Endothelial cell of umbilical vein (primary cell): ENCODE results near the gene TOX4.

Experiments
- CTCF ChIP-seq, 2 donors: IDR thresholded peaks; 1 replicate in 1 of 2; 2 replicates in 1 of 2; pipeline ENCODE4 v1.5.1; 2011; ENCODE audit warnings: low read length in 2 of 2, mild to moderate bottlenecking in 2 of 2, moderate library complexity in 2 of 2, control low read depth in 1 of 2, inconsistent platforms in 1 of 2, low read depth in 1 of 2; ENCODE audit not compliant: insufficient read depth in 1 of 2; ENCODE audit errors: extremely low read depth in 1 of 2
- EZH2 ChIP-seq: IDR thresholded peaks from 2 replicates; pipeline ENCODE4 v1.6.1; 2012; ENCODE audit warnings: borderline replicate concordance, low read depth, mild to moderate bottlenecking, moderate library complexity, low read length, inconsistent platforms; ENCODE audit not compliant: severe bottlenecking
- FOS ChIP-seq: IDR thresholded peaks from 2 replicates; pipeline ENCODE4 v1.6.1; 2011; ENCODE audit warnings: mild to moderate bottlenecking, low read length, moderate library complexity, borderline replicate concordance; ENCODE audit not compliant: insufficient read depth
- GATA2 ChIP-seq: IDR thresholded peaks from 2 replicates; pipeline ENCODE4 v1.7.0; 2011; ENCODE audit warnings: low read depth, mild to moderate bottlenecking, moderate library complexity, mixed read lengths, low read length; ENCODE audit not compliant: insufficient read length, insufficient read depth
- JUN ChIP-seq: IDR thresholded peaks from 2 replicates; pipeline ENCODE4 v1.6.1; 2011; ENCODE audit warnings: borderline replicate concordance, low read depth; ENCODE audit not compliant: insufficient read length, insufficient read depth
- MAX ChIP-seq: IDR thresholded peaks from 2 replicates; pipeline ENCODE4 v1.6.1; 2011; ENCODE audit not compliant: insufficient read depth, insufficient read length
- MYC ChIP-seq: IDR thresholded peaks from one replicate; pipeline ENCODE4 v1.6.1; 2011; ENCODE audit warnings: mild to moderate bottlenecking, low read depth, low read length
- POLR2A ChIP-seq: IDR thresholded peaks from 2 replicates; pipeline ENCODE4 v1.6.1; 2012; ENCODE audit warnings: low read depth, mild to moderate bottlenecking, control low read depth, low read length
- POLR2AphosphoS5 ChIP-seq: IDR thresholded peaks from 2 replicates; pipeline ENCODE4 v1.6.1; 2012; ENCODE audit warnings: low read depth, mild to moderate bottlenecking, control low read depth, low read length, moderate library complexity; ENCODE audit not compliant: insufficient read depth

GRCh38 chr14:21541413-21542074 is 64.5 kb downstream of the TOX4 start:
- no peak for TF ChIP-seq EZH2
- TF ChIP-seq CTCF (IDR thresholded peaks at IDR 0.05; ENCODE audit: extremely low read depth in 1 of 2, insufficient read depth in 1 of 2, low read depth in 1 of 2, low read length in 2 of 2) = no peak
- no peak for TF ChIP-seq POLR2AphosphoS5
- no peak for TF ChIP-seq MYC
- TF ChIP-seq JUN = no peak
- no peak for TF ChIP-seq POLR2A
- TF ChIP-seq FOS = no peak
- no peak for TF ChIP-seq MAX
- no peak for TF ChIP-seq GATA2
